IPS-NIHi7 (cell line): ENCODE data around the gene MAPKAP1.

Experiments used
- DNase-seq: peaks from one replicate; pipeline ENCODE4 v3.0.0; 2012; ENCODE audit warnings: mixed read lengths; ENCODE audit errors: extremely low spot score

Gene MAPKAP1

DNA sequence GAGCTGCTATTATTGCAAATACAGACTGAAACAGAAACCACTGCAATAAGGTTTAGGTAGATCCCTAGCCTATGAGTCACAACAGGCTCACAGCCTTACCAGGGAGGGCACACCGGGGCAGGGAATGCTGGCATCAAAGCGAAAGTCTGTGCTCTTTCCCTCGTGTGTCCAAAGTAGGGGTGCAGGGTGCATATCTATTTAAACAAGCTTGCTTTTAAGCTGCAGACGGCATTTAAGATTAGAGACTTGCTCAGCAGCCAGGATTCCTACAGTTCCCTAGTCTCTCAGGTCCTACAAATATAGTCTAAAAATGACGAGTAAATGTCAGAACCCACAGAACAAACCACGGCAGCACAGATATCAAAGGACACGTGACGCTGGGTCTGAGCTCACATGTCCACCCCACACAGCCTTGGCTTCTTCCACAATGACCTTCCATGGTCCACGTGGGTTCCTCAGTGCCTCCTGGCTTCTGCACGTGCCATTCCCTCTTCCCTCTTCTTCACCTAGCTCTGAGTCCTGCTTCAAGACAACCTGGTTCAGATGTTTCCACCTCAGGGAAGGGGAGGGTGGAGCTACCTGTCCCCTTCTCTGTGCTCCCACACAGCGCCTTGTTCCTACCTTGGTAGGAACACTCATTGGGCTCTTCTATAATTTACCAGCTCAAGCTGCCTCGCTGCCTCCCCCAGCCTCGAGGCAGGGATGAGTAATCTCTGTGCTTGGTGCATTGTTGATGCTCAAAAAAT is 193.2 kb downstream of the MAPKAP1 start:
- DNase-seq, result no peak

DNA sequence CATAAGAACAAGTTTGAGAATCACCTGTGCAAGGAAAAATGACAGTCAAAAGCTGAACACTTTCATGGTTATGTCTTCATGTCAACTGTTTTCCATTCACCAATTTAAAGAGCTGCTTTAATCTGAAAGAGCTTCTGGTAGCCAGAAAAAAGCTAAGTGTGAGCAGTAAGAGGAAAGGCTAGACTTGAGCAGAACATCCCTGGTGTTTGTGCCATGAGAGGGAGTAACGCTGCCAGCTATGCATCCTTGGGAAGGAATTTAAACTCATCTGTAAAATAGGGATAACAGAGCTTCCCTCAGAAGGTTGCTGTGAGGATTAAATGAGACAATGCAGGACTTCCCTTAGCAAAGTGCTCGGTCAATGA is 193.7 kb downstream of the MAPKAP1 start:
- no peak for DNase-seq

DNA sequence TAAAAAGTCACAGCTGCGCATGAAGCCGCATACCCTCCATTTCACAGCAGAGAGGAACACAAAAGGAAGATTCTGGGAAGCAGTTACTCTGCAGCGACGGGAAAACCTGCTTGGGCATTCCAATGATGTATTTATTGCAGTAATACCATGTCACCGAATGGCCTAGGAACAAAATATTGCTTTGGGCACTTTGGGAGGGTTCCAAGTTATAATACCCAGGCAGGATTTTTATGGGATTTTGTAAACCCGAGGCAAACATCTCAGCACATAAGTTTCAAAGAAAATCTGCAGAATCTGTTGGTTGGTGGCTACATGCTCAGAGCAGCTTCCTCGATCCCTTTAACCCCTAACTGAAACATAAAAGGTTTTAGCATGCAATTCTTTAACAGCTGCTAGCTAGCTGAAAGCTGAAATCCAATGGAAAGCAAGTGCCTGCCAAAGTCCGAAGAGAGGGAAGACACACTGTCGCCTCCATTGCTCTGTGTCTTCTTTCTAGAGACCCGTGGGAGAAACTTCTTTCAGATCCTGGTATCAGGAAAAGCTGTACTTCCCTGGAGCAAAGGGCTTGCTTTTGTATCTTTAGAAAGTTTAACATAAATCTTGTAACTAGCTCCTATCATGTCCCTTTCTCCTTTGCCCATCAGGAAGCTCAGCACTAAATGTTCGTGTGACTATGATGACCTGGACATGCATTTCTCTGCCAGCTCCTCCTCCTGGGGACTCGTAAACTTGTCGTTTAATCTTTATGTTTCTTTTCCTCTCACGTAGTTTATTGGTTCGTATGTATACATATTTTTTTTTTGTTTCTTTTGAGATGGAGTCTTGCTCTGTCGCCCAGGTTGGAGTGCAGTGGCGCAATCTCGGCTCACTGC is 195.0 kb downstream of the MAPKAP1 start:
- no peak for DNase-seq

DNA sequence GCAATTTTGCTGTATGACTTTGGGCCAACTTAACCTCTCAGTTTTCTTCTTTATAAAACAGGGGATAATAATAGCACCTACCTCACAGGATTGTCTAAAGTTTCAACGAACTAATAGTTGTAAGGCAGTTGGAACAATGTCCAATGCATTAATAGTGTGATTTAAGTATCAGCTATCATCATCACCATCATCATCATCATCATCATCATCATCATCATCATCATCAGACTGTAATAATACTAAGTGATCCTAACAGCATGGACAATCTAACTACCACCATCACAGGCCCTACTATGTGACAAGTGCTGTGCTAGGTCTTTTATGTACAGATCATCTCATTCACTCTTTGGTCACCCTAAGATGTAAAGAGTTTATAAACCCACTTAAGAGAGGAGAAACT is 196.0 kb downstream of the MAPKAP1 start:
- no peak for DNase-seq

DNA sequence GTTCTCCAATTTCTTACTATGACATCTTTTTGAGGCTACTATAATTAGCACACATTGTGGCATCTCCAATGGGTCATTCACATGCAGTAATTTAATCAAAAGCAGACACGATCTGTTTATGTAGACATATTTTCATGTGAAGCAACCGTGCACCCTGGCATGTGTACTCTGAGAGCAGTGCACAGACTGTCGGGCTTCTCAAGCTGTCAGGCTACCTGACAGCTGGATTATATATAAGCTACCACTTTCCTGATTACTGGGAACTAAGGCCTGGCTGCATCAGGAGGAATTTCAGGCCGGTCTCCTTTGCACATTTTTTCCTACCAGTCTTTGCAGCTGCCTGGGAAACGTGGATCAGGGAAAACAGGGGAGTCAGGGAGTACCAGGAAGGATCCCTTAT is 197.5 kb downstream of the MAPKAP1 start:
- no peak for DNase-seq

DNA sequence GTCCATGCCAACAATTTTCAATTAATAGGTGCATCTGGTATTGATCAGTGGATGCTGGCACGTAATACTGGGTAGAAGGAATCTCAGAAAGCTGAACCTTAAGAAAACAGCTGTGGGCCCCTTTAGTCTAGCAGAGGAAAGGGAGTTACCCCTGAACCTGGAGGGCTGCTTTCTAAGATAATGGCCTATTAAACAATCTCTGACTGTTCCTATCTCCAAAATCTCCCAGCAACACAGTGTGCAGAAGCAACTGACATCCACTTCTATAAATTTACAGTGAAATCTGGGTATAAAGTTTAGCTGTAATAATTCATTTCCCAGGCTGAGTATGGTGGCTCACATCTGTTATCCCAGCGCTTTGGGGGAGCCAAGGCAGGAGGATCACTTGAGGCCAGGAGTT is 198.8 kb downstream of the MAPKAP1 start:
- DNase-seq, result no peak

DNA sequence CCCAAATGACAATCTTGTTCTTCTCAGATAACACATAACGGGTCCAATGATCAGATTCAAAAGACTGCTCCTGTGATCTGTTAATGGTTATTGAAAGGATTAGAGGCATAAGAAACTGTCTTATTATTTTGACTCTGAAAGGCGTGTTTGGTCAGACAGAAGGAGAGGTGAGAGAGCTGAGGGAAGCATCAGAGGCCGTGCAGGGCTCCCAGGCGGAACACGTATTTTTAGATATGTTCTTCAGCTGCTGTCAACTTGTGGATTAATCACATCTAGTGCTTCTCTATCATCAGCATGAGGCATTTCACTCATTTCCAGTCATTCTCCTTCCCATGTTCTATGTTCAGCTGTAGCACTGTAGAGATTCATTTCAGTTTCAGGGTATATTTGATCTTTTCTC is 199.8 kb downstream of the MAPKAP1 start:
- no peak for DNase-seq

DNA sequence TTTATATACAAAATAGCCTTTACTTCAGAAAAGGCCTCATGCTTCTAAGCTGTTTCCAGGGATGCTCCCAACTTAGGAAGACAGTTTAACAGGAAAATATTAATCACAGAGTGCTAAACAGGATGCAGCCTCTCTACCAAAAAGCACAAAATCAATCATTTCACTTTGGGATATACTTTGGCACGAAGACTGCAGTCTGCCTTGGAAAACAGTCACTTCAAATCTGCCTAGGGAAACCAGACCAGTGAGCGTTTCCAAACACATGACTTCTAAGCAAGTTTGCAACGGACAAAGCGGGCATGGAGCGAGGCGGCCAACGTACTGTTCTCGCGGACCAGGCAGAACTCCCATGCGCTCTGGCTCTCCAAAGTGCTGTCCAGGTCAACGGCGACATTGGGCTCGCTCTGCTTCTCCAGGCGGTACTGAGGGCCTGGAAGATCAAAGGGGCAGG is 201.0 kb downstream of the MAPKAP1 start:
- no peak for DNase-seq

DNA sequence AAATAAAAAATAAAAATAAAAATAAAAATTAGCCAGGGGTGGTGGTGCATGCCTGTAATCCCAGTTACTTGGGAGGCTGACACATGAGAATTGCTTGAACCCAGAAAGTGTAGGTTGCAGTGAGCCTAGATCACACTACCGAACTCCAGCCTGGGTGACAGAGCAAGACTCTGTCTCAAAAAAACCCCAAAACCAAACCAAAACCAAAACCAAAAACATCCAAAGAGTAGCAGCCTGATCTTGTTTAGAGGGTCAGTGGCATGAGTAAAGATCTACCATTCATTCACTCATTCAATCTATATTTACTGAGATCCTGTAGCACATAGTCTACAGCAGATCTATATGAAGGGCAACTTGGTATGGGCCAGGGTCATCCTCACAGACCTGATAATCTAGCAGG is 202.4 kb downstream of the MAPKAP1 start:
- no peak for DNase-seq

DNA sequence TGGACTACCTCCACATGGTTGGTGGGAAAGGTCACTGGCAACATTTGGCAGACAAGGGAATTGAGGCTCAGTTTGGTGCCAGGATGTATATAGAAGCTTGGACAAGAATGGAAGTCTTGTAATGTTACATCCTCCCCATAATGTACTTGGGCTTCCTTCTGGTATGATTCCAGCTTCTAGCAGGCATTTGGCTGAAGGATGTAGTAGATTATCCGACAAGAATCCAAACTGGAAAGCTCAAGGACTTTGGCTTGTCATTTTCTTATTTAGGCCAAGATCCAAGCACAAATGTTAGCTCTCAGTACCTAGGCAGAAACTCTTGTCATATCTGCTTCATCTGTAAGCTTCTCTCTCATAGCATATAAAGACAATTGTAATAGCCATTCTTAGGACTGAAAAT is 209.1 kb downstream of the MAPKAP1 start:
- no peak for DNase-seq

DNA sequence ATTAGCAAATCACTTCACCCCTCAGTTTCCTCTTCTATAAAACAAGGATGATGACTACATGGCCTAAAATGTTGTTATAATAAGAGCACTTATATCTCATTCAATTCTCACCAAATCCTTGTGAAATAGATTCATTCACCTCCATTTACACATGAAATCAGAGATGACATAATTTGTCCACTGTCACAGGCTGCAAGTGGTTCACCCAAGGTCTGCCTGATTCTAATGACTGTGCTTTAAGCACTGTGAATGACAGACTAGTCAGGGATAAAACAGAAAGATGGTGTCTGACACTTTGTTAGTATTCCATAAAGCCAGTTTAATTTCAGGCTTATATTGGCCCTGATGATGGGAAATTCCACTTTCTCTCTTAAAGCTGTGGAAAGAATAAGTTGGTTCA is 209.5 kb downstream of the MAPKAP1 start:
- DNase-seq, result no peak

DNA sequence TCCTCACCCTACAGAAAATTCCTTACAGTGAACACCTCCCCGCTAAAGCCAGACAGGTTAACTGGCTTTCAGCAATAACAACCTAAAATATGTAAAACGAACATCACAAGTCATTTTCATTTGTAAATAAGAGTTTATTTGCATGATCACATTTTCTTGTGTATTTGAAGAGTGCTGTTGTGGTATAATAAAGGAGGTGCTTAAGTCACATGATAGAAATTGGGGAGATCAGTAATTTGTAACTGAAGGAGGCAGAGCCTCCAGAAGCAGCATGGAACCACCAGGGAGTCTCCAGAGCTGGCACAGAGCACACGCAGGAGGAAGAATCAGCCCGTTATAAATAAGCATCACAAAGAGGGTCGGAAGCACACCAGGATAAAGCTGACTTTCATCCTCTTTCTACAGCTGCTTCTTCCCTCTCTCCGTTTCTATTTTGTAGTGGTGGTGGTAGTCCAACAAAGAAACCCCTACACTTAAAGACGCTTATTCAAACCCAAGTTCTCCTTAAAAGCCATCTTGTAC is 210.6 kb downstream of the MAPKAP1 start:
- no peak for DNase-seq

DNA sequence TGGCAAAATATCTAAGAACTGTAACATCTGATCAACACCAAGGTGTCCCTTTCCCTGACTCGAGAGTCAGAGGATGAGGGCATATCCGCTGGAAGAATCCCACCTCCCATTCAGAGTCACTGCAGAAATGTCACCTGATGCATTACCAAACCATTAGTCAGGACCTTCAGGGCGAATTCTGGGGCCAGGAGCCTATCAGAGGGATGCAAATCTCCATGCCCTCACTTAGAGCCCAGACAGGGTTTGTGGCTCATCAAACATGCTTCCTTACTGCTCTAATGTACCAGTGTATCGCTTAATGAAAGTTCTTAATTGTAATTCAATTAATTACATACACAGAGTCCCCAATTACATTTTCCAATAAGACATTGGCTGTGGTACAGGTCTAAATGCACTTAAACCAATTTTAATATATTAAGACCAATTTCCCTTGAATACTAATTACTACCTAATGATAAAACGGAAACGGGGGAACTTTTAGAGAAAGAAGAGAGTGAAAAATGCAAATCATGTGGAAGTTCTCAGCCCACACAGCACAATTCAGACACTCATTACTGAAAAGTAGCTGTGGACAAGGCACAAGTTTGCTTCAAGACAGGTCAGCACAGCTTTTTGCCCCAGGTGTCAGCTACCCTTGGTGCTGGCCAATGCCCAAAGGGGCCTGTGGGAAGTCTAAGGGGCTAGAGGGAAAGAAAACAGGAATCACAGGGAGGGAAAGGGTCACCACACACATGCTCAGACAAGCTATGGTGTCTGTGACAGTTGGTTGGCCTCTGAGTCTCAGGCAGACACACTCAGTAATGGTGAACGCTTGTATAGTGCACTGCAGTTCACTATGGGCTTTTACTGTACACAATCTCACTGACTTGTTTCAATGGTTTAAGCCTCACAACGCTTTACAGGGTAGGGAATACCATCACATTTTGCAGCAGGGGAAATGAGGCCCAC is 211.6 kb downstream of the MAPKAP1 start:
- peak; percentile 60 for DNase-seq

DNA sequence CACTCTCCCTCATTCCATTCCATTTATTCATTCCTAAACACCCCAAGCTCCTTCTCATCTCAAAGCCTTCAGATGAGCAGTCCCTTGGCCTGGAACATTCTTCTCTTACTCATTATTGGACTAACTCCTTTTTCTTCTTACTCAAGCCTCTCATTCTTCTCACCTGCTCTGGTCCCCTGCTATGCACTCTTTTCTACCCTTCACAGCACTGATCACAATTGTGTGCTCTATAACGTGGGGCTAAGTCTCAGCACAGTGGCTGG is 212.4 kb downstream of the MAPKAP1 start:
- no peak for DNase-seq

DNA sequence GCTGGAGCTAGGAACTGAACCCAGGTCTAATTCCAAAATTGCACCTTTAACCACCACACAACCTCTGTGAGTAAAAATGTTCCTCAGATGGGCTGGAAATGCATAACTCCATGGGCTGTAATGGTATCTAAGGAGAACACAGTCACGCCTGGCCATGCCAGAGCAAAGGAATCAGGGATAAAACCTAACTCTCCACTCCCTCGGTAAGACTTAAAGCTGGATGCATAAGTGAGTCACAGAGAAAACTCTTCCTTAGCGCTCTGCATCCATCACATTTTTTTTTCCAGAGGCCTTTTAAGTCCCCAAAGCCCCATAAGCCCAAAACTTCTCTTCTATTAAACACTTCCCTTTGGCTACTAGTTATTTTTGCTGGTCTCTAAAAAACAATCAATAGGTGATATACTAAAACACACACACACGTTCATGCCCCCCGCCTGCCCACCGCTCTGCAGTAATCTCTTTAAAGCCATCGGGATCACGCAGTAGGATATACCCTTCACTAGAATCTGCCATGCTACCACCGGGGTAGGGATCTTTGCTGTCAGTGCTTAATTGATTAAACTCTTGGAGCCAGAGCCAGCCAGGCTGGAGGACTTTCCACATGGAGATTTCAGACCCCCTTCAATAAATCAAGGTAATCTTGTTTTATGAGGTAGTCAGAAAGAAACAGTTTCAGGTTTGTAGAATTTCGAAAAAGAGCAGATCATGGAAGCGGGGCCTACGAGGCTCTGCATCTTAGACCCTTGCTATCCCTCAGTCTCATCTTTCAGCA is 212.9 kb downstream of the MAPKAP1 start:
- no peak for DNase-seq

DNA sequence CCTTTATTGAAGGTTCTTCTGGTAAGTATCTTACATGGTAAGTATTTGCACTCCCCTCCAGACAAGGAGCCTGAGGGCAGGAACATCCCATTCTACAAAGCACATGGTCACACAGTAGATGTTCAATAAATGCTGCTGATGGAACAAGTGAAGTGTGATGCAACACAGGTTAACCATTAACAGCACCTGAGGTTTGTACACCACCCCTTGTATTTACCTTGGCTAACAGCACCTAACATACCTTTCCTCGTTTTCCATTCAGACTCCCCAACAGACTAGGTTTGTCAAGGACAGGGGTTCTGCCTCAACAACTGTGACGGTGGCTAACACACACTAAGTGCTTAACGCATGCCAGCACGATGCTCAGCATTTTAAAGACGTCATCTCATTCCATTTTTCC is 213.6 kb downstream of the MAPKAP1 start:
- DNase-seq, result no peak

DNA sequence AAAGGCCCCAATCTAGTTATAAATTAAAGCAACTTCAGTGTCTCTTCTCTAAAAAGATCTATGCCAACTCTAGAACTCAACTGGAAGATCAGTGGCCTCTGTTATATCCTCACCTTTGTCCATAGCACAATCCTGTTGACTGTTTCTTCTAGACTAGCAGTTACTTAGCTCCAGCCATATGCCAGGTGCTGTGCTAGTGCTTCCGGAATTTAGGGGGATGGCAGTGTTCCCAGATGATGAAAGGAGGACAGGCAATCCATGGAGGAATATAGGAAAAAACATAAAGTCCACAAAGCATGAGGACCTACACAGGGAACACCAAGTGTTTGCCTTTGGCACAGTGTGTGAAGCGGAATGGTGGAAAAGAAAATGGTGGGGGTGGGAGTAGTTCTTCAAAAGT is 214.3 kb downstream of the MAPKAP1 start:
- DNase-seq, result no peak

DNA sequence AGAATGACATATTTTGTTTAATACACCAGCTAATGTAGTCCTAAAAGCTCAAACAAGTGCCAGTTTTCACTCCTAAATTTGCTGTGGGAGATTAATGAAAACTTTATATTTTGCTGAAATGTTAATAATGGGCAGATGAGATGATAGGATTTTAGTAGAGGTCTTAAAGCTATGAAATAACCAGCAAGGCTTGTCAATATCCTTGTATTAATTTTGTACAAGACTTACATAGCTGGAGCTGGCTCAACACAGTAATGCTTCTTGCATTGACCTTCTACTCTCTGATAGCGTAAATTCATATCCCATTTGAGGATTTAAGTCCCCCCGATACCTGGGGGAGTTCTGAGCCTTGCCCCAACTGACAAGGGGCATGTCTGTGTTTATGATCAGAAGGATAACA is 219.2 kb downstream of the MAPKAP1 start:
- DNase-seq, result no peak

DNA sequence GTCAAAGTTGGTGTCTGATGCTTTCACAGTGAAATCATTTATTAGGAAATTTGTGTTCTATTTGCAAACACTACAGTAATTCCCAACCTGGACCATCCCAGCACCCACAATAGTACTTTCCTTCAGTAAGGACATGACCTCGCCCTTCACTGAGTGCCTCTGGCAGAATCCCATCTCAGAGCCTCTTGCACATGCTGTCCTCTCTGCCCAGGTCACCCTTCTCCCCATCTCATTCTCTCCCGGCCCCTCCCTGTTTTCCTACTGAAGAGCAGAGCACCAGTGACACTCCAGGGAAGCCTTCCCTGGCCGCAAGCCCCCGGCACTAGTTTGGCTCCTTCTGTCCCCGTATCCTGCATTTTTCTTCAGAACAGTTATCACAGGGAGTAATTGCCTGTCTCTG is 220.4 kb downstream of the MAPKAP1 start:
- DNase-seq, result no peak

DNA sequence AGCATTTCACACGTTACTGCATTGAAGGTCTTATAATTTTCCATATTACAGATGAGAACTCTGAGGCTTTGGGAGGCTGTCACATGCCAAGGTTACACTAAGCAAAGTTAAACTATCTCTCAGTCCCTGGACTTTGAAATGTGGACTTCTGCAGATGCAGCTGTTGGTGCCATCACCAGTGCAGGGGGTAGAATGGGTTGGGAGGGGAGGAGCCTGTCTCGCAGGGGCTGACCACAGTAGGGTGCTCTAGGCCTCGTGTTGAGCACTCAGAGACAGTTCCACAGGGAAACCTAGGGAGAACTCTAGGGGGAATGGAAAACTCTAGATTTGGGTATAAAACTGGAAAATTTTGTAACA is 220.9 kb downstream of the MAPKAP1 start:
- no peak for DNase-seq

DNA sequence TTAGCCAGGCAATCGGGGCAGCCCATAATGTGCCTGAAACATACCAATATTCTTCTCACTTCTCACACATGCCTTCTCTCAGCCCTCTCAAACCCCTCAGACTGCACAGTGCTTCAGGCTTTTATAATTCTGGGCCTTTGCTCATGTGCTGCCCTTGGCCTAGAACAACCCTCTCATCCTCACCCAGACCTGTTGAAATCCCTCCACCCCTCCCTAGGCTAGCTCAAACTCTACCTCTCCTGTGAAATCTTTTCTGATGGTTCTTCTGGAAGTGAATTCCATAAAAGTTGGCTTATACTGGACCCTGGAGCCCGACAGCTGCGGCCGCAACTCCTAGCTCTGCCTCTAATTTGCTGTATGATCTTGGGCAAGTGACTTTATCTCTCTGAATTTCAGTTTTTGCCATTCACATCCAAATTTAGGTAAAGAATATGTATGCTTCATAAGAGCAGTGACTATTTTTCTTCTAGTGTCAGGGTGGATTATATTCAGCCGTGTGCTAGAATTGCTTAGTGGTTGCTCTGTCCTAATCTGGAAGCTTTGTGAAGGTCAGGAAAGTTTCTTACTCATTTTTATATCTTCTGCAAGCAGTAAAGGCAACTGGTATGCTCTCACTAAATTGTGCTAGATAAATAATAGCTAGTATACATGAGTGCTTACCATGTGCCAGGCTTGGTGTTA is 221.4 kb downstream of the MAPKAP1 start:
- no peak for DNase-seq
